Testis (tissue), 3 donors: ENCODE results near the gene FUZ. TPM values are rescaled to one million over a fixed set of nuclear protein-coding genes. Genes with fewer than 3 reads are reported as not detected.

Experiments used
- DNase-seq: peaks from one replicate; pipeline ENCODE4 v3.0.0-alpha.2; 2019
- H3K27ac ChIP-seq, 2 donors: fragments of 200-600 bp; sonication (generic); one replicate each; pipeline ENCODE4 v1.5.1; 2019
- H3K27me3 ChIP-seq: fragments of 200-600 bp; sonication (generic); one replicate; pipeline ENCODE4 v1.5.1; 2019
- H3K36me3 ChIP-seq: fragments of 200-600 bp; sonication (generic); one replicate; pipeline ENCODE4 v1.5.1; 2017; ENCODE audit warnings: low read depth; ENCODE audit errors: missing control alignments
- H3K4me1 ChIP-seq: fragments of 200-600 bp; sonication (generic); one replicate; pipeline ENCODE4 v1.5.1; 2019
- H3K4me3 ChIP-seq, 2 donors: fragments of 200-600 bp; sonication (generic); one replicate each; pipeline ENCODE4 v1.5.1; 2017 to 2019
- H3K9me3 ChIP-seq: fragments of 200-600 bp; sonication (generic); one replicate; pipeline ENCODE4 v1.5.1; 2017
- POLR2A ChIP-seq: fragments of 450-650 bp; IDR thresholded peaks from one replicate; pipeline ENCODE4 v1.6.1; 2017; ENCODE audit warnings: antibody characterized with exemption, mild to moderate bottlenecking, moderate library complexity
- WGBS, 2 donors: methylation state at CpG; one replicate each; pipeline ENCODE4 v1.1.5; 2018; 5-methylcytosine and 5-hydroxymethylcytosine counted together
- intact Hi-C: fragments of 100-400 bp; cut with DNase I; formaldehyde crosslinking; loops from one replicate; pipeline ENCODE4 v1.15.1; 2023; ENCODE audit warnings: low total_unique reads
- polyA plus RNA-seq: library from polyadenylated mRNA; stranded (reverse); fragments of 350-450 nt; fragmentation: Illumina TruSeq; extraction: RNeasy Lipid Tissue Mini Kit (QIAGEN cat#74804); gene quantifications from one replicate; pipeline ENCODE4 v1.2.3, GENCODE V29; 2014; ENCODE audit warnings: low read depth, low replicate concordance; ENCODE audit not compliant: insufficient read depth
- total RNA-seq, 2 donors: library from RNA; depleted of rRNA; stranded (reverse); fragments of >200 nt; gene quantifications; one replicate each; pipeline ENCODE4 v1.2.3, GENCODE V29; 2016
- TF ChIP-seq, protein P1 (sequence below), 3 experiments: fragments of 450-650 bp in 2 of 3; fragments of 200-600 bp in 1 of 3; sonication (generic) in 1 of 3; IDR thresholded peaks; one replicate each; pipeline ENCODE4 v1.5.1; 2016 to 2019; ENCODE audit warnings: antibody characterized with exemption in 3 of 3, mild to moderate bottlenecking in 2 of 3, moderate library complexity in 1 of 3

FUZ gene
- total and polyA plus RNA-seq, 3 donors from 2014 or later: 56.0 to 101 (median 98.0) TPM

DNA sequence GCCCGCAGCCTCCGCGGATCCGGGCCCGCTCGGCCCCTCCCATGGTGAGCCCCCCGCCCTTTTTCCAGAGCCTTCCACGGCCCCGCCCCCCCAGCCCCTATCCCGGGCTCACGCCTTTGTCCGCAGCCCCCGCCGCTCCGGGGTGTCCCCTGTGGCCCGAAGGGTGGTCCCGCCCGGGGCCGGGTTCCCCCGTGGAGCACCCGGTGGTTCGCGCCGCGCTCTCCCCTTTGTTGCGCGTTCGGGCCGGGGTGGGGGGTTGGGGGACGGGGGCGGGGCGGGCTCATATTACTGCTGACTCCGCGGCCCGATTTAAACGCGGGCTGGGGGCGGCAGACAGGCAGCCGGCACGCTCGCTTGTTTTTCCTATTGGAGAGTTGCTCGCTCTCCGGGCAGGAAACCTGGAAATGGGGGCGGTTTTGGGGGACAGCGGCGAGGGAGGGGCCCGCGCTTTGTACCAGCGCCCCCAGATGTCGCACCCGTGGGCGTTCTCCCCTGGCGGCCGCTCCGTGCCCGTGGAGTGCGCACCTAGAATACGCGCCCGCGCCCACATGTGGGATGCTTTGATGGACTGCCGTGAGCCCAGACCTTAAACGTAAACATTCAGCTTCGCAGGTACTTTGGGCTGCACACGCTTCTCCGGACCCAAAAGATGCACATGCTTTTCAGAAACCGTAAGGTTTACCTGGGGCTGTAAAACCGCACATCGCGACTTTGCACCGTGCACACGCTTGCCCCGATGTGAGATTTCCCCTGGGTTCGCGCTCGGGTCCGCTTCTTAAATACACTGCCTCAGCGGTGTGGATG lies 38.6 kb upstream of the FUZ start:
- TF ChIP-seq POLR2A: no peak
- TF ChIP-seq, protein P1, sequence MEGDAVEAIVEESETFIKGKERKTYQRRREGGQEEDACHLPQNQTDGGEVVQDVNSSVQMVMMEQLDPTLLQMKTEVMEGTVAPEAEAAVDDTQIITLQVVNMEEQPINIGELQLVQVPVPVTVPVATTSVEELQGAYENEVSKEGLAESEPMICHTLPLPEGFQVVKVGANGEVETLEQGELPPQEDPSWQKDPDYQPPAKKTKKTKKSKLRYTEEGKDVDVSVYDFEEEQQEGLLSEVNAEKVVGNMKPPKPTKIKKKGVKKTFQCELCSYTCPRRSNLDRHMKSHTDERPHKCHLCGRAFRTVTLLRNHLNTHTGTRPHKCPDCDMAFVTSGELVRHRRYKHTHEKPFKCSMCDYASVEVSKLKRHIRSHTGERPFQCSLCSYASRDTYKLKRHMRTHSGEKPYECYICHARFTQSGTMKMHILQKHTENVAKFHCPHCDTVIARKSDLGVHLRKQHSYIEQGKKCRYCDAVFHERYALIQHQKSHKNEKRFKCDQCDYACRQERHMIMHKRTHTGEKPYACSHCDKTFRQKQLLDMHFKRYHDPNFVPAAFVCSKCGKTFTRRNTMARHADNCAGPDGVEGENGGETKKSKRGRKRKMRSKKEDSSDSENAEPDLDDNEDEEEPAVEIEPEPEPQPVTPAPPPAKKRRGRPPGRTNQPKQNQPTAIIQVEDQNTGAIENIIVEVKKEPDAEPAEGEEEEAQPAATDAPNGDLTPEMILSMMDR (IDR thresholded peaks at IDR 0.05): no peak
- Histone ChIP-seq H3K4me3 (peak overlapping the region; percentile 78 to 88), H3K27ac (peak overlapping the region; percentile 79 to 100), H3K36me3 (no peaks in the 10 kb centered on the region), H3K9me3 (no peaks in the 10 kb centered on the region), H3K4me1 (peaks cover 21% of the 10 kb centered on the region), H3K27me3 (no peaks in the 10 kb centered on the region)
- DNase-seq: peak; percentile 43
- intact Hi-C loops: no loop called here
- 1 to 3% methylated on average over 24 to 36 of the region's 78 CpGs for WGBS, 2 donors

GRCh38 chr19:49850487-49851342 lies 37.6 kb upstream of the FUZ start, which contains the start of gene PTOV1:
Gene PTOV1, plus strand, starts transcription at chr19:49851159.
- TF ChIP-seq, protein P1 (IDR thresholded peaks at IDR 0.05): peak in 1 of 3 experiments; percentile 1
- peak; percentile 15 for TF ChIP-seq POLR2A
- intact Hi-C loops: no loop called here

GRCh38 chr19:49850221-49850486 lies 37.1 kb upstream of the FUZ start:
- intact Hi-C loops: no loop called here
- 54 to 56% methylated on average over 12 of the region's 12 CpGs for WGBS, 2 donors
- TF ChIP-seq, protein P1 (IDR thresholded peaks at IDR 0.05): no peak
- TF ChIP-seq POLR2A: no peak

More at GRCh38 chr19:49850487-49851342, 37.6 kb upstream of the FUZ start, which contains the start of gene PTOV1:
- DNase-seq: peak; percentile 95
- H3K9me3 ChIP-seq: no peaks in the 10 kb centered on the region
- H3K4me3 ChIP-seq: peak within 1 kb of the TSS; percentile 78 to 88
- WGBS, 2 donors: 1 to 2% methylated on average over 20 to 64 of the region's 98 CpGs
- H3K27me3 ChIP-seq: no peaks in the 10 kb centered on the region
- H3K27ac ChIP-seq: peak within 1 kb of the TSS; percentile 97 to 100
- no peaks in the 10 kb centered on the region for H3K36me3 ChIP-seq
- peaks cover 21% of the 10 kb centered on the region for H3K4me1 ChIP-seq

GRCh38 chr19:49849433-49850220 lies 36.5 kb upstream of the FUZ start:
- H3K9me3 ChIP-seq: no peaks in the 10 kb centered on the region
- peak overlapping the region; percentile 78 to 88 for H3K4me3 ChIP-seq
- DNase-seq: no peak
- H3K27me3 ChIP-seq: no peaks in the 10 kb centered on the region
- H3K27ac ChIP-seq: peak overlapping the region; percentile 97 to 100
- intact Hi-C loops: no loop called here
- TF ChIP-seq, protein P1 (IDR thresholded peaks at IDR 0.05): no peak
- TF ChIP-seq POLR2A: no peak
- H3K36me3 ChIP-seq: no peaks in the 10 kb centered on the region
- WGBS, 2 donors: 58 to 72% methylated on average over 15 of the region's 15 CpGs
- peaks cover 21% of the 10 kb centered on the region for H3K4me1 ChIP-seq

More at GRCh38 chr19:49850221-49850486, 37.1 kb upstream of the FUZ start:
- no peak for DNase-seq
- Histone ChIP-seq H3K27me3 (no peaks in the 10 kb centered on the region), H3K36me3 (no peaks in the 10 kb centered on the region), H3K4me3 (peak overlapping the region; percentile 78 to 88), H3K9me3 (no peaks in the 10 kb centered on the region), H3K27ac (peak overlapping the region; percentile 97 to 100), H3K4me1 (peaks cover 21% of the 10 kb centered on the region)
